COLO668 (cell line): Measurements from ENCODE around the gene RFC2.

Experiments used
- DNase-seq: peaks from one replicate; lab custom pipeline; 2025; ENCODE audit not compliant: unreplicated experiment; lab: John Stamatoyannopoulos, UW

RFC2 gene

DNA sequence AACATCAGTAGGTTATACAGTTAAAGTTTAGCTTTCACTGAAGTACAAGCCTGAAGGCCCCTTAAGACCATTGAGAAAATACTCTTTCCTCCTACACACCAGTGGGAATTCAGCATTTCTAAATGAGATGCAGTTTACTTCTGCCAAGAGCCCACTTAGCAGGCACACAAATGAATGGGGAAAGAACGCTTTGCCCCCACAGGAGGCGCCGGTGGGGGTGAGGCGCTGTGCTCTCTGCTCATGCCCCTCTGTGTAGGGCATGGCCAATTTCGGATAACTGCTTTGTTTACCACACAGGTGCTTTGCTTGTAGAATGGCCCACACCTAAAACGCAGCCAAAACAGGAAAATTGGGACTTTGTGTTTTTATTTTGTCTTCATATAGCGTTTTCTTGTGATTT lies 60.3 kb downstream of the RFC2 start:
- DNase-seq: no peak

DNA sequence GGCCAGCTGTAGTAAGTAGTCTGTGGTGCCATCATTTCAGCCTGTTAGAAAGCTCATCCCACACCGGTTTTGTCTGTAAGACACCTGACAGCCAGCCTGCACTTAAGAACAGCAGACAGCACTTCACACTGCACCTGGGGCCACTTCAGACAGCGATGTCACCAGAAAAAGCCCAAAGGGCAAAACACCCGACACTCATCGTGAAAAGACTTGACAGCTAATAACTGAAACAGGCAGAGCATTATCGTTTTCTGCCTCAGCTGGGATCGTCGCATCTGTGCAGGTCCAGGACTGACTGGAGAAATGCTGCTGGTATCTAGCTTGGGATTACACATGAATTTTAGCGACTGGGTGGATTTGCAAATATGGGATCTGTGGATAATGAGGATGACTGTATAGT lies 61.1 kb downstream of the RFC2 start:
- DNase-seq: peak; percentile 16

DNA sequence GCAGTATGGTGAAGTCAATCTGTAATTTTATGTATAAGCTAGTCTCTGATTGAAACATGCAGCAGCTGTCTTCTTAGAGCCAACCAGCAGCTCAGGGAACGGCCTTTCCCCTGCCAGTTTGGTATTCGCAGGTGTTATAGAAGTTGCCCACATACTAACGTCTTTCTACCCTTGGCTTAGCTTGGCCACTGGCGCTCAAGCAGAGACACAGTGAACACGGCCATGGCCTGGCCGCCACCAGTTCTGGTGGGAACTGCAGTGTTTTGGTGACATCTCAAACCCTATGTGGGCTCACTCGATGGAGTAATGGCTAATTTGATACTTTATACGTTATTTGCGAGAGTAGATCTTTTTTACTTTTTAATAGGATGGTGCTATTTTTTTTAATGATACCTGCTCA lies 63.0 kb downstream of the RFC2 start:
- no peak for DNase-seq

DNA sequence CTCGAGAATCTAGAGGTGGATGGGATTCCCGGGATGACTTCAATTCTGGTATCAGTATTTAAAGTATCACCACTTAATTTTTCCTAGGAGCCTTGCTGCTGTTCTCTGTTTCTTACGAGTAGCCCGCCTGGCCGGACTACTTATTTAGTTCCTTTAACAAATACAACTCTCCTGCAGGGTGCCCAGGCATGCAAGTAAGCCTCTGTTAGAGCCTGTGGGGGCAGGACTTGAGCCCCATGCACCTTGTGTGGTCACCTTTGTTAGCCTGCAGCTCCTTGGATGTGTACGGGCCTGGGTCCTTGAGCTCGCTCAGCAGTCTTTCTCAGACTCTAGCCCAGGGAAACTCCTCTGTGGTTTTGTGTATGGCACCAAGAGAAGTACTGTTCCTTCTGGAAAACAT lies 63.9 kb downstream of the RFC2 start:
- DNase-seq: no peak

DNA sequence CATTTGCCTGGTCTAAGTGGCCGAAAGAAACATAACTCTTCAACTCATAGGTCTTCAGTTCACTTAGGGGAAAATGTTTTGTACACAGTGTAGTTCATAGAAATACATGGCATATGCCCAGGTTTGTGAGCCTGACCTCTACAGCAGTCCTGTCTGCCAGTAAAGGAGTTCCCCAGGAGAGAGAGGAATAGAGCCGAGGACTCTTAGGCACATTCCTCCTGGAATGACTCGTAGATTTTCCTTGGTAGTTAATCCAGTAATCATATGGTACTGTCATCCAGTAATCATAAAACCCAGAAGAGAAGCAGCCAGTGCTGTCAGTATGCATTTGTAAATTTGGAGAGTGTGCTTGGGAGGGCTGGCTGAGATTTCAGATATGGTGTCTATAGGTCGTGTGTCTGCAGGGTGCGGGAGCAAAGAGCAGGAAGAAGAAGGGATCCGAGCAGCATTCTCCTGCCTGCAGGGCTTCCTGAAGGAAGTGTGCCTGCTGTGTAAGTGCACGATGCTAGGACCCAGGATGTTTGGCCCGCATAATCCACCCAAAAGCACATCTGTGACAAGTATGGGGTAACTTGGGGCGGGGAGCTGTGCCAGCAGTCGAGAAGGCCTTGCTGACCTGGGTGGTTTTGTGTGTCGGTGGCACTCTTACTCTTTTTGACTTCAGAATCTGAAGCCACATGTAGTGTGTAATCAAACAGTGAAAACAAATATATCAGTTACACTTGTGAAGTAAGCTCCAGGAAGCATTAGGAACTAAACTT lies 66.1 kb downstream of the RFC2 start:
- no peak for DNase-seq

DNA sequence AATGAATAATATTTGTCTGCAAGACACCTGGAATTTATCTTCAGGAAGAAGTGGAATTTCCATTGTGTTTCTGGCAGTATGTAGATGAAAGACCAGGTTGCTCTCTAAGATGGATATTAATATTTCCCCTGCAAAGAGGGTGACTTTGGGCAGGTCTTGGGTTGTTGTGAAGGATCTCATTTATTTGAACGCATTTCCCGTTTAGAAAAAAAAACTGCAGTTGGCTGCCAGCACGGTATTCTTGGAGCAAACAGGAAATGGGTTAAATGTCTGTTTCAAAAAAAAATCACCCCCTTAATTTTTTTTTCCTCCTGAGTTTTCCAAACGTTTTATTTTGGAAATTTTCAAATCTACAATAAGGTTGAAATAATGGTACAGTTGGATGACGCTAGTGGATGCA lies 68.6 kb downstream of the RFC2 start:
- DNase-seq: no peak

DNA sequence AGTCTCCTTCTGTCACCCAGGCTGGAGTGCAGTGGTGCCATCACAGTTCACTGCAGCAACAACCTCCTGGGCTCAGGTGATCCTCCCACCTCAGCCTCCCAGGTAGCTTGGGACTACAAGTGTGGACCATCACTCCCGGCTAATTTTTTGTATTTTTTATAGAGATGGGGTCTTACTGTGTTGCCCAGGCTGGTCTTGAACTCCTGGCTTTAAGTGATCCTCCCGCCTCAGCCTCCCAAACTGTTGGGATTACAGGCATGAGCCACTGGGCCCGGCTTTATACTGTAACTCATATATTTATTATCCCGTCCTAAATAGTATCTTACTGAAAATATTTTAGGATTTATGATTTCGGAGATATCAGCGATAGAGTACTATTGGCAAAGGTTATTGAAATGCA lies 69.2 kb downstream of the RFC2 start:
- no peak for DNase-seq

DNA sequence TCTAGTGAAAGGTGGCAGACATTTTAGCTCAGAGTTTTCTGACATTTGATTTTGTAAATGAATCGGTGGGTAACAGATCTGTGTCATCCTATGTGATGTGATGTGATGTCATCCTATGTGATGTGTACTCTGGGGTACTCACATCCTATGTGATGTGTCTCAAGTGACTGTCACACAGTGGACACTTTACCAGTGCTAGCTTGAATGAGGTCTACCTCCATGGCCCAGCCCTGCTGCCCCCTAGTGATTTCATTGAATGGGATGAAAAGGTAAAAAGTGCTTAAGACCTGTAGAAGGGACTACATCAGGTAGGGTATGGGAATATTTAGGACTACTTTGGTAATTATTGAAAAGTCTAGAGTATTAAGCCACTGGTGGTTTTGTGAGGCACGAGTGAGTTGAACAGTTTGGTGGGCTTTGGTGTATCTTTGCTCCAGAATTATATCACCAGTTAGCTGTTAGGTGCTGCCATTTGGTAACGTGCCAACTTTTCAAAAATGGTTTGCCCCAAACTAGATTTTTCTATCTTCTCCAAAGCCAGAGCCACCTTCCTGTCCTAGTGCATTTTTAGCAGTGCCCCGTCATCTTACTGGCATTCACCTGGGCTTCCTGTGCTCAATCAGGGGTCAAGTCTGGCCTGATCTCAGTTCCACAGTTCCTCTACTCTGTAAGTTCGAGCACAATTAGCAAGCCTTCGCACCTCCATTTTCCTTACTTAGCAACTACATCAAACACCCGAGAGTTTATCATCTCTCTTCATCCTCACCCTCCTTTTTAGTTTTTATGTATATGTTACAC lies 70.3 kb downstream of the RFC2 start:
- DNase-seq: no peak

DNA sequence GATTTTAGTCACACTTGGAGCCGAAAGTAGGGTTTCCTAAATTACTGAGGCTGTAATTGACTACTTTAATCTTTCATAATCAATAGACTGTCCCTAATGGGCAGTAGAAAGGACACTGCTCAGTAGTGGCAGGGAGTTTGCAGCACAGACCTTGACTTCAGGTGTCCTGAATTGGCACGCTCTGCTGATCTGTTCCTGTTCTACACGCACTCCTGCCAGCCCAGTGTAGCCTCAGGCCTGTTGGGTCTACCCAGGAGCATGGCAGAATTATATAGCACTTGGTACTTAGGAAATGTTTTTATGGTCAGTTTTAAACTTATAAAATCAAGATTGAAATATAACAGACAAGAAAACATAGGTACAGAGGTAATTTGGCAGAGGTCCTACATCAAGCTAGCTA lies 71.1 kb downstream of the RFC2 start:
- no peak for DNase-seq

DNA sequence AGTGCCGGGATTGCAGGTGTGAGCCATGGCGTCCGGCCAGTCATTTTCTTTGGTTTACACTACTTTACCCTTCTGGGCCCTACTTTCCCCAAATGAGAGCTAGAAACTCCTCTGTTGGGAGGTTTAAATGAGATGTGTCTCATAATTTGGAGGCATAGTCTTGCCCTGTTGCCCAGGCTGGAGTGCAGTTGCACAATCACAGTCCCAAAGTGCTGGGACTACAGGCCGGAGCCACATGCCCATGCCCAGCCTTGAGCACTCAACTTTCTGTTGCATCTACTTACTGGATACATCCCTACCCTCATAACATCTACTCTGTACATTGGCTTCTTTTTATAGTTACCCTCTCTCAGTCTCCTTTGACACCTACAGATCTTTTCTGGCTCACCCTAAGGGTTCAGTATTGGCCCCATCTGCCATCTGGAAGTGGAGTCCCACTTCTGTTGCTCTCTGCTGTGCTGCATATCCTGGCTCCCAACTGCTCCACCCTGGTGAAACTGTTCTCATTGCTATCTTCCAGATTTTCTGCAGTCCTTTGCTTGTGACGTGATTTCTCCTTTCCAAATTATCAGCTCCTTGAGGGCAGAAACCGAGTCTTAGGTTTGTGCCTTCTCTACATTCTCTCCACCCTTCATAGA lies 71.6 kb downstream of the RFC2 start:
- DNase-seq: no peak

DNA sequence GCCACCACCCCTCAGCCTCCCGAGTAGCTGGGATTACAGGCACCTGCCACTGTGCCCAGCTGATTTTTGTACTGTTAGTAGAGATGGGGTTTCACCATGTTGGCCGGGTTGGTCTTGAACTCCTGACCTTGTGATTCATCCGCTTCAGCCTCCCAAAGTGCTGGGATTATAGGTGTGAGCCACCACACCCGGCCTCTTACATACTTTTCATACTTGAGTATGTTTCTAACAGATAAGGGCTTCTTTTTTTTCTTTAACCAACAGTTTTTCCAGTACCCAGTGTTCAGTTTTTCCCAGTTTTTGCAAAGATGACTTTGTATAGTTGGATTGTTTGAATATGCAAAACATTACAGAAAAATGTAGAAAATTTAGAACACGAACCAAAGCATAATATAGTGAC lies 72.4 kb downstream of the RFC2 start:
- DNase-seq: no peak
